Trophoblast cell (in vitro differentiated cells and primary cell): Measurements from ENCODE around the gene ETS2.

Experiments
- DNase-seq, 2 donors: peaks; one replicate each; pipeline ENCODE4 v3.0.0-alpha.2; 2016
- H2AFZ ChIP-seq: 2 replicates; pipeline ENCODE4 v1.6.1; 2013; ENCODE audit warnings: low read length, moderate library complexity, mild to moderate bottlenecking; ENCODE audit not compliant: insufficient read depth, poor library complexity
- H2AK5ac ChIP-seq: 2 replicates; pipeline ENCODE4 v1.6.1; 2013; ENCODE audit warnings: mild to moderate bottlenecking, low read length
- H2BK120ac ChIP-seq: 2 replicates; pipeline ENCODE4 v1.6.1; 2013; ENCODE audit warnings: low read length, mild to moderate bottlenecking, moderate library complexity; ENCODE audit not compliant: insufficient read depth, poor library complexity
- H2BK12ac ChIP-seq: 2 replicates; pipeline ENCODE4 v1.6.1; 2013; ENCODE audit warnings: mild to moderate bottlenecking, low read length, moderate library complexity
- H2BK5ac ChIP-seq: 2 replicates; pipeline ENCODE4 v1.6.1; 2013; ENCODE audit warnings: low read length, low read depth, moderate library complexity, mild to moderate bottlenecking; ENCODE audit not compliant: poor library complexity
- H3K14ac ChIP-seq: 2 replicates; pipeline ENCODE4 v1.6.1; 2013; ENCODE audit warnings: mild to moderate bottlenecking, low read length
- H3K18ac ChIP-seq: 2 replicates; pipeline ENCODE4 v1.6.1; 2013; ENCODE audit warnings: mild to moderate bottlenecking, low read length
- H3K23ac ChIP-seq: 2 replicates; pipeline ENCODE4 v1.6.1; 2013; ENCODE audit warnings: low read length
- H3K27ac ChIP-seq: 2 replicates; pipeline ENCODE4 v1.5.1; 2013; ENCODE audit warnings: low read depth, mild to moderate bottlenecking, inconsistent platforms, low read length, moderate library complexity
- H3K27me3 ChIP-seq: 2 replicates; pipeline ENCODE4 v1.6.1; 2013; ENCODE audit warnings: inconsistent platforms, mild to moderate bottlenecking, low read length, moderate library complexity; ENCODE audit not compliant: insufficient read depth
- H3K36me3 ChIP-seq, 2 experiments: 1 replicate in 1 of 2; 2 replicates in 1 of 2; pipeline ENCODE4 v1.6.1; 2013; ENCODE audit warnings: low read length in 2 of 2, mild to moderate bottlenecking in 2 of 2, moderate library complexity in 1 of 2; ENCODE audit not compliant: insufficient read depth in 2 of 2, control insufficient read depth in 1 of 2
- H3K4ac ChIP-seq: 2 replicates; pipeline ENCODE4 v1.6.1; 2013; ENCODE audit warnings: low read depth, mild to moderate bottlenecking, low read length, moderate library complexity
- H3K4me1 ChIP-seq, 2 experiments: 1 replicate in 1 of 2; 2 replicates in 1 of 2; pipeline ENCODE4 v1.6.1; 2013; ENCODE audit warnings: low read length in 2 of 2, mild to moderate bottlenecking in 2 of 2, moderate library complexity in 1 of 2; ENCODE audit not compliant: insufficient read depth in 2 of 2, control insufficient read depth in 1 of 2
- H3K4me2 ChIP-seq: 2 replicates; pipeline ENCODE4 v1.6.1; 2013; ENCODE audit warnings: inconsistent platforms, mild to moderate bottlenecking, low read length, moderate library complexity
- H3K4me3 ChIP-seq: 2 replicates; pipeline ENCODE4 v1.5.1; 2013; ENCODE audit warnings: mild to moderate bottlenecking, low read depth, low read length, inconsistent platforms
- H3K79me1 ChIP-seq: one replicate; pipeline ENCODE4 v1.6.1; 2013; ENCODE audit warnings: low read length
- H3K79me2 ChIP-seq: 2 replicates; pipeline ENCODE4 v1.6.1; 2013; ENCODE audit warnings: low read length, mild to moderate bottlenecking; ENCODE audit not compliant: control insufficient read depth, insufficient read depth, poor library complexity
- H3K9ac ChIP-seq: 2 replicates; pipeline ENCODE4 v1.6.1; 2013; ENCODE audit warnings: mild to moderate bottlenecking, low read length
- H3K9me3 ChIP-seq: 2 replicates; pipeline ENCODE4 v1.6.1; 2013; ENCODE audit warnings: low read depth, mild to moderate bottlenecking, control low read depth, inconsistent platforms, low read length; ENCODE audit not compliant: insufficient read depth
- H4K12ac ChIP-seq: 2 replicates; pipeline ENCODE4 v1.6.1; 2013; ENCODE audit warnings: low read depth, mild to moderate bottlenecking, low read length, moderate library complexity
- H4K8ac ChIP-seq: 2 replicates; pipeline ENCODE4 v1.6.1; 2013; ENCODE audit warnings: low read depth, mild to moderate bottlenecking, low read length, moderate library complexity
- H4K91ac ChIP-seq: one replicate; pipeline ENCODE4 v1.6.1; 2013; ENCODE audit warnings: low read depth, mild to moderate bottlenecking, low read length, moderate library complexity
- WGBS: extraction: QIAGEN DNeasy Blood & Tissue Kit; methylation state at CpG from one replicate; pipeline ENCODE4 v1.1.7; 2013; ENCODE audit warnings: missing lambda C conversion rate; ENCODE audit not compliant: insufficient read length, insufficient coverage; ENCODE audit errors: extremely low coverage; 5-methylcytosine and 5-hydroxymethylcytosine counted together

ETS2 gene

GRCh38 chr21:38795475-38795874, 10.3 kb upstream of the ETS2 start:
- no peak overlapping the region for H3K9ac ChIP-seq
- peak overlapping the region; percentile 13 for H2BK120ac ChIP-seq
- no peak overlapping the region for H2AFZ ChIP-seq
- peak overlapping the region; percentile 30 for H4K91ac ChIP-seq
- peak overlapping the region; percentile 33 for H3K14ac ChIP-seq
- H3K79me1 ChIP-seq = peaks cover 13% of the 10 kb centered on the region
- H4K8ac ChIP-seq = no peak overlapping the region
- H3K4ac ChIP-seq = no peak overlapping the region
- H3K27ac ChIP-seq = no peak overlapping the region
- no peaks in the 10 kb centered on the region for H3K36me3 ChIP-seq
- H3K4me3 ChIP-seq = no peak overlapping the region
- H3K4me2 ChIP-seq = no peak overlapping the region
- peaks cover 11 to 25% of the 10 kb centered on the region in 2 experiments for H3K4me1 ChIP-seq
- H2BK5ac ChIP-seq = no peak overlapping the region
- H3K23ac ChIP-seq = no peak overlapping the region
- H3K9me3 ChIP-seq = no peaks in the 10 kb centered on the region
- no peaks in the 10 kb centered on the region for H3K27me3 ChIP-seq
- DNase-seq = no peak
- peak overlapping the region; percentile 42 for H2AK5ac ChIP-seq
- WGBS = no CpG with 5 or more reads among the region's 8 CpGs
- peak overlapping the region; percentile 21 for H2BK12ac ChIP-seq
- H4K12ac ChIP-seq = no peak overlapping the region
- no peak overlapping the region for H3K18ac ChIP-seq
- H3K79me2 ChIP-seq = no peaks in the 10 kb centered on the region

GRCh38 chr21:38796424-38796823, 9.3 kb upstream of the ETS2 start:
- Histone ChIP-seq H3K27me3 (no peaks in the 10 kb centered on the region), H3K27ac (no peak overlapping the region), H3K79me1 (peaks cover 13% of the 10 kb centered on the region), H2BK5ac (peak overlapping the region; percentile 73), H3K4me2 (no peak overlapping the region), H3K79me2 (no peaks in the 10 kb centered on the region), H4K12ac (peak overlapping the region; percentile 17), H3K23ac (no peak overlapping the region), H3K4ac (peak overlapping the region; percentile 47), H3K14ac (no peak overlapping the region), H2BK12ac (peak overlapping the region; percentile 98), H2BK120ac (peak overlapping the region; percentile 84), H3K9me3 (no peaks in the 10 kb centered on the region), H3K36me3 (no peaks in the 10 kb centered on the region), H3K4me1 (peaks cover 11 to 25% of the 10 kb centered on the region in 2 experiments), H3K4me3 (no peak overlapping the region), H2AFZ (no peak overlapping the region), H2AK5ac (peak overlapping the region; percentile 75), H3K9ac (no peak overlapping the region), H4K8ac (no peak overlapping the region), H4K91ac (peak overlapping the region; percentile 90), H3K18ac (peak overlapping the region; percentile 69)
- peak in 1 of 2 donors; percentile 36 for DNase-seq
- no CpG with 5 or more reads among the region's 5 CpGs for WGBS

- peaks cover 17% of the 10 kb centered on the region for H3K79me1 ChIP-seq
- no CpG with 5 or more reads among the region's 3 CpGs for WGBS
These were observed 8.3 kb upstream of the ETS2 start for GRCh38 chr21:38797470-38797869.

DNA sequence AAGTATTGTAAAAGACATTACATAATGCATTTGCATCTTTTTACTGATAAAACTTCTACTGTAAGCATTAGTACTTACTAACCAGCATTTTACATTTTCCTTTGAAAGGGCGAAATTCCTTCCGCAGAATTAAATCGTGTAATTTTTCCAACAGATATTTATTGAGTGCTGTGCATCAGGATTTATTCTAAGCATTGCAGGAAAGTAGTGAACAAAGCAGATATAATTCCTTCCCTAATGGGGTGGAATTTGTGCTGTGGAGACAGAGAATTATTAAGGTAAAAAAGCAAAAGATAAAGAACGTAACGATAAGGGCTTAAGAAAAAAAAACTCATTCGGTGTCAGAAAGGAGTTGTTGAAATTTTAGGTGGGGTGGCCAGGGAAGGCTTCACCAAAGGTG, 7.6 kb upstream of the ETS2 start:
- Histone ChIP-seq H3K9me3 (no peaks in the 10 kb centered on the region), H3K4me3 (no peak overlapping the region), H2AK5ac (no peak overlapping the region), H3K27ac (peak overlapping the region; percentile 65), H2AFZ (peak overlapping the region; percentile 37), H3K23ac (no peak overlapping the region), H4K12ac (no peak overlapping the region), H3K4me1 (peaks cover 16 to 29% of the 10 kb centered on the region in 2 experiments), H2BK12ac (peak overlapping the region; percentile 39), H3K4me2 (no peak overlapping the region), H3K9ac (no peak overlapping the region), H4K91ac (peak overlapping the region; percentile 90), H2BK5ac (peak overlapping the region; percentile 59), H3K18ac (no peak overlapping the region), H3K14ac (no peak overlapping the region), H3K36me3 (no peaks in the 10 kb centered on the region), H4K8ac (no peak overlapping the region), H3K79me1 (peaks cover 17% of the 10 kb centered on the region), H3K79me2 (no peaks in the 10 kb centered on the region), H2BK120ac (peak overlapping the region; percentile 76), H3K4ac (peak overlapping the region; percentile 41), H3K27me3 (no peaks in the 10 kb centered on the region)
- peak in 1 of 2 donors; percentile 56 for DNase-seq
- 100% methylated on average over 3 of the region's 6 CpGs for WGBS

More at GRCh38 chr21:38797470-38797869, 8.3 kb upstream of the ETS2 start:
- Histone ChIP-seq H4K12ac (no peak overlapping the region), H2BK12ac (no peak overlapping the region), H2BK120ac (peak overlapping the region; percentile 84), H2AK5ac (no peak overlapping the region), H3K36me3 (no peaks in the 10 kb centered on the region), H3K23ac (no peak overlapping the region), H3K4me1 (peaks cover 16 to 29% of the 10 kb centered on the region in 2 experiments), H3K4me3 (no peak overlapping the region), H3K9me3 (no peaks in the 10 kb centered on the region), H3K27me3 (no peaks in the 10 kb centered on the region), H3K9ac (no peak overlapping the region), H3K18ac (no peak overlapping the region), H3K4me2 (no peak overlapping the region), H3K4ac (no peak overlapping the region), H4K91ac (peak overlapping the region; percentile 90), H2BK5ac (no peak overlapping the region), H3K14ac (no peak overlapping the region), H4K8ac (no peak overlapping the region), H3K27ac (peak overlapping the region; percentile 62), H3K79me2 (no peaks in the 10 kb centered on the region), H2AFZ (no peak overlapping the region)
- DNase-seq = peak; percentile 93 to 99
